Endothelial cell of umbilical vein (primary cell): ENCODE data around the gene XRCC1. TPM values are rescaled to one million over a fixed set of nuclear protein-coding genes. Genes with fewer than 3 reads are reported as not detected.
A peak's percentile ranks its signal among the peaks of the same experiment; 100 is the strongest.

Source experiments
- BruUV-seq: library from RNA; stranded (reverse); fragments of 400-500 nt; replicated peaks from 2 replicates; lab custom pipeline; 2021; lab: Mats Ljungman, UMichigan
- CTCF ChIA-PET: fragments of 300-600, 350-600 bp; sonication (Branson Sonifier 250); formaldehyde crosslinking; loops from one replicate; lab custom pipeline; 2021; ENCODE audit warnings: antibody characterized with exemption, inconsistent platforms; lab: Charles Lee
- POLR2A ChIA-PET: fragments of 300-600, 350-600 bp; sonication (Branson Sonifier 250); formaldehyde crosslinking; loops from one replicate; lab custom pipeline; 2021; ENCODE audit warnings: antibody characterized with exemption, inconsistent platforms; lab: Charles Lee
- DNase-seq: peaks from one replicate; pipeline ENCODE4 v3.0.0-alpha.2; 2011; ENCODE audit warnings: low read depth, low spot score
- FAIRE-seq: peaks from 2 replicates; lab custom pipeline; 2011; peaks lifted over from hg19 to GRCh38; lab: Jason Lieb, UNC
- H2AFZ ChIP-seq: 2 replicates; pipeline ENCODE4 v1.6.0; 2012; ENCODE audit warnings: low read depth, low read length, control low read depth, inconsistent platforms
- H3K27ac ChIP-seq: 2 replicates; pipeline ENCODE4 v1.5.1; 2011; ENCODE audit warnings: low read depth, mild to moderate bottlenecking, control low read depth, low read length, moderate library complexity; ENCODE audit not compliant: insufficient read depth
- H3K27me3 ChIP-seq, 2 experiments: 2 replicates each; pipeline versions ENCODE4 v1.6.0 to v1.6.1; 2011; ENCODE audit warnings: low read length in 2 of 2, mixed read lengths in 1 of 2; ENCODE audit not compliant: control insufficient read depth in 2 of 2, insufficient read depth in 2 of 2
- H3K36me3 ChIP-seq, 2 experiments: 2 replicates in 1 of 2; 3 replicates in 1 of 2; pipeline ENCODE4 v1.5.1; 2011; ENCODE audit warnings: low read length in 2 of 2, mild to moderate bottlenecking in 1 of 2, moderate library complexity in 1 of 2; ENCODE audit not compliant: control insufficient read depth in 2 of 2, insufficient read depth in 2 of 2; ENCODE audit errors: extremely low read depth in 1 of 2
- H3K4me1 ChIP-seq: 3 replicates; pipeline ENCODE4 v1.5.1; 2011; ENCODE audit warnings: mild to moderate bottlenecking, low read length; ENCODE audit not compliant: control insufficient read depth, insufficient read depth; ENCODE audit errors: extremely low read depth
- H3K4me2 ChIP-seq: 2 replicates; pipeline ENCODE4 v1.6.1; 2011; ENCODE audit warnings: low read length, control low read depth, mixed read lengths; ENCODE audit not compliant: insufficient read depth
- H3K4me3 ChIP-seq, 3 experiments: fragments of 200-600 bp in 1 of 3; sonication (generic), shearing (Covaris generic) in 1 of 3; replicated peaks in 1 of 3; 2 replicates each; pipeline ENCODE4 v1.5.1; 2011 to 2016; ENCODE audit warnings: control low read depth in 3 of 3, low read length in 3 of 3, mild to moderate bottlenecking in 2 of 3, inconsistent platforms in 1 of 3, low read depth in 1 of 3, moderate library complexity in 1 of 3; ENCODE audit not compliant: insufficient read depth in 1 of 3
- H3K79me2 ChIP-seq: 2 replicates; pipeline ENCODE4 v1.6.0; 2012; ENCODE audit warnings: low read length, inconsistent platforms; ENCODE audit not compliant: control insufficient read depth, insufficient read depth
- H3K9ac ChIP-seq: replicated peaks from 2 replicates; pipeline ENCODE3; 2011; ENCODE audit warnings: low read length, control low read depth; ENCODE audit not compliant: insufficient read depth; ENCODE audit errors: extremely low read depth
- H3K9me1 ChIP-seq: replicated peaks from 3 replicates; pipeline ENCODE4 v1.6.0; 2011; ENCODE audit warnings: mild to moderate bottlenecking, low read length; ENCODE audit not compliant: control insufficient read depth, insufficient read depth; ENCODE audit errors: extremely low read depth
- H3K9me3 ChIP-seq: replicated peaks from 2 replicates; pipeline ENCODE4 v1.5.1; 2012; ENCODE audit warnings: low read length, inconsistent platforms; ENCODE audit not compliant: control insufficient read depth, insufficient read depth
- H4K20me1 ChIP-seq: replicated peaks from 2 replicates; pipeline ENCODE3; 2011; ENCODE audit warnings: mild to moderate bottlenecking, low read length; ENCODE audit not compliant: control insufficient read depth, insufficient read depth; ENCODE audit errors: extremely low read depth
- EZH2 ChIP-seq: IDR thresholded peaks from 2 replicates; pipeline ENCODE4 v1.6.1; 2012; ENCODE audit warnings: borderline replicate concordance, low read depth, mild to moderate bottlenecking, moderate library complexity, low read length, inconsistent platforms; ENCODE audit not compliant: severe bottlenecking
- FOS ChIP-seq: IDR thresholded peaks from 2 replicates; pipeline ENCODE4 v1.6.1; 2011; ENCODE audit warnings: mild to moderate bottlenecking, low read length, moderate library complexity, borderline replicate concordance; ENCODE audit not compliant: insufficient read depth
- GATA2 ChIP-seq: IDR thresholded peaks from 2 replicates; pipeline ENCODE4 v1.7.0; 2011; ENCODE audit warnings: low read depth, mild to moderate bottlenecking, moderate library complexity, mixed read lengths, low read length; ENCODE audit not compliant: insufficient read length, insufficient read depth
- JUN ChIP-seq: IDR thresholded peaks from 2 replicates; pipeline ENCODE4 v1.6.1; 2011; ENCODE audit warnings: borderline replicate concordance, low read depth; ENCODE audit not compliant: insufficient read length, insufficient read depth
- MYC ChIP-seq: IDR thresholded peaks from one replicate; pipeline ENCODE4 v1.6.1; 2011; ENCODE audit warnings: mild to moderate bottlenecking, low read depth, low read length
- POLR2A ChIP-seq: IDR thresholded peaks from 2 replicates; pipeline ENCODE4 v1.6.1; 2012; ENCODE audit warnings: low read depth, mild to moderate bottlenecking, control low read depth, low read length
- POLR2AphosphoS5 ChIP-seq: IDR thresholded peaks from 2 replicates; pipeline ENCODE4 v1.6.1; 2012; ENCODE audit warnings: low read depth, mild to moderate bottlenecking, control low read depth, low read length, moderate library complexity; ENCODE audit not compliant: insufficient read depth
- dilution Hi-C: fragments of 300-500 bp; cut with MboI; formaldehyde crosslinking; loops from one replicate; pipeline ENCODE4 v1.15.0; 2019; ENCODE audit warnings: low sequenced_read_pairs; ENCODE audit not compliant: extremely low pct_ligation_motif_present
- intact Hi-C: fragments of 100-400 bp; cut with micrococcal nuclease; formaldehyde crosslinking; loops from one replicate; pipeline ENCODE4 v1.10.0; 2022
- polyA plus RNA-seq, 4 experiments: library from polyadenylated mRNA; depleted of rRNA in 3 of 4; stranded (reverse) in 3 of 4; unstranded in 1 of 4; fragments of >200 nt; gene quantifications; 2 replicates each; pipeline versions ENCODE4 v1.2.1 to v1.2.3, GENCODE V29; 2011 to 2012; ENCODE audit warnings: missing spikeins in 1 of 4
- total RNA-seq: library from RNA; stranded (reverse); gene quantifications from 2 replicates; pipeline ENCODE4 v1.2.3, GENCODE V29; 2021
- TF ChIP-seq, protein P1 (sequence below): IDR thresholded peaks from 2 replicates; pipeline ENCODE4 v1.6.1; 2011; ENCODE audit not compliant: insufficient read depth, insufficient read length
- TF ChIP-seq, protein P2 (sequence below), 2 donors: IDR thresholded peaks; 1 replicate in 1 of 2; 2 replicates in 1 of 2; pipeline ENCODE4 v1.5.1; 2011; ENCODE audit warnings: low read length in 2 of 2, mild to moderate bottlenecking in 2 of 2, moderate library complexity in 2 of 2, control low read depth in 1 of 2, inconsistent platforms in 1 of 2, low read depth in 1 of 2; ENCODE audit not compliant: insufficient read depth in 1 of 2; ENCODE audit errors: extremely low read depth in 1 of 2

Gene XRCC1
- total and polyA plus RNA-seq, 2 donors (not counting 3 experiments of a cell fraction or from before 2014, with no cell fraction given), result 29.5 to 39.3 TPM

GRCh38 chr19:43597876-43598275 is 22.5 kb upstream of the XRCC1 start:
- peak; percentile 6 for DNase-seq
- BruUV-seq, result no TSS peak
- H3K9me3 ChIP-seq, result no peaks in the 10 kb centered on the region
- peak overlapping the region; percentile 95 for H3K4me2 ChIP-seq
- dilution Hi-C loops, result no loop called here
- H3K27me3 ChIP-seq, result no peaks in the 10 kb centered on the region
- H4K20me1 ChIP-seq, result no peaks in the 10 kb centered on the region
- H3K4me1 ChIP-seq, result peaks cover 24% of the 10 kb centered on the region
- peaks cover 10 to 15% of the 10 kb centered on the region in 2 experiments for H3K36me3 ChIP-seq
- no peaks in the 10 kb centered on the region for H3K9me1 ChIP-seq
- TF ChIP-seq JUN (no peak), POLR2AphosphoS5 (no peak), EZH2 (no peak), MYC (no peak), POLR2A (no peak), FOS (no peak), GATA2 (no peak)
- TF ChIP-seq, protein P1, sequence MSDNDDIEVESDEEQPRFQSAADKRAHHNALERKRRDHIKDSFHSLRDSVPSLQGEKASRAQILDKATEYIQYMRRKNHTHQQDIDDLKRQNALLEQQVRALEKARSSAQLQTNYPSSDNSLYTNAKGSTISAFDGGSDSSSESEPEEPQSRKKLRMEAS, result no peak
- TF ChIP-seq, protein P2, sequence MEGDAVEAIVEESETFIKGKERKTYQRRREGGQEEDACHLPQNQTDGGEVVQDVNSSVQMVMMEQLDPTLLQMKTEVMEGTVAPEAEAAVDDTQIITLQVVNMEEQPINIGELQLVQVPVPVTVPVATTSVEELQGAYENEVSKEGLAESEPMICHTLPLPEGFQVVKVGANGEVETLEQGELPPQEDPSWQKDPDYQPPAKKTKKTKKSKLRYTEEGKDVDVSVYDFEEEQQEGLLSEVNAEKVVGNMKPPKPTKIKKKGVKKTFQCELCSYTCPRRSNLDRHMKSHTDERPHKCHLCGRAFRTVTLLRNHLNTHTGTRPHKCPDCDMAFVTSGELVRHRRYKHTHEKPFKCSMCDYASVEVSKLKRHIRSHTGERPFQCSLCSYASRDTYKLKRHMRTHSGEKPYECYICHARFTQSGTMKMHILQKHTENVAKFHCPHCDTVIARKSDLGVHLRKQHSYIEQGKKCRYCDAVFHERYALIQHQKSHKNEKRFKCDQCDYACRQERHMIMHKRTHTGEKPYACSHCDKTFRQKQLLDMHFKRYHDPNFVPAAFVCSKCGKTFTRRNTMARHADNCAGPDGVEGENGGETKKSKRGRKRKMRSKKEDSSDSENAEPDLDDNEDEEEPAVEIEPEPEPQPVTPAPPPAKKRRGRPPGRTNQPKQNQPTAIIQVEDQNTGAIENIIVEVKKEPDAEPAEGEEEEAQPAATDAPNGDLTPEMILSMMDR (IDR thresholded peaks at IDR 0.05; ENCODE audit: extremely low read depth in 1 of 2, insufficient read depth in 1 of 2, low read depth in 1 of 2, low read length in 2 of 2), result no peak
- H3K27ac ChIP-seq, result no peak overlapping the region
- H3K4me3 ChIP-seq, result peak overlapping the region in 1 of 3 experiments; percentile 89
- H3K9ac ChIP-seq, result no peak overlapping the region
- no peak overlapping the region for H2AFZ ChIP-seq
- CTCF ChIA-PET, result interaction anchor here (0.6 to 5.7 kb wide), 6 partner anchors 23 to 212 kb away, joined by 3 to 158 read pairs (median 10); partner anchors contain the start of genes PINLYP, XRCC1 and ZNF575
- peaks cover 40% of the 10 kb centered on the region for H3K79me2 ChIP-seq
- POLR2A ChIA-PET, result interaction anchor here (0.6 kb wide), 1 partner anchor 48 kb away, joined by 8 read pairs; no protein-coding TSS in a partner anchor
- peak; percentile 15 for FAIRE-seq
- intact Hi-C loops, result no loop called here
